ENCODE results near the gene RAD51B.

The RAD51B gene

DNA sequence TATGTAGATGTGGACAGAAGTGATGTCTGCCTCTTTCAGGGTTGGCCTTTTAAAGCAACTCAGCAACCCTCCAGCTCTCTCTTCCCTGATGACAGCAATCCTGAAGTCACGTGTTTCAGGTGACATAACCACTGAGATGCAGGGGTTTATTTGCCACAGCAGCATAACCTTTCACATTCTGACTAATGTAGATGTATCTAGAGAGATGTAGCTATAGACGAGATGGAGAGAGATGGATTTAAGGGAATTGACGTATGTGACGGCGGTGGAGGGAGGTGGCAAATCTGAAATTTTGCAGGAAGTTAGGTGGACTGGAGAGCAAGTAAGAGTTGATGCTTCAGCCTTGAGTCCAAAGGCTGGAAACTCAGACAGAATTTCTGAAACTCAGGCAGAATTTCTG is 847.3 kb downstream of the RAD51B start:
- ATAC-seq (ENCODE audit: low read depth) (no peak), DNase-seq (ENCODE audit: low spot score in 2 of 2) (no peak)
- no peaks in the 10 kb centered on the region for H3K27me3 Mint-ChIP-seq
- no peak overlapping the region for H3K4me3 Mint-ChIP-seq
- peaks cover 7% of the 10 kb centered on the region for H3K36me3 Mint-ChIP-seq
- no peaks in the 10 kb centered on the region for H3K9me3 Mint-ChIP-seq
- H3K27ac Mint-ChIP-seq: no peak overlapping the region
- H3K4me1 Mint-ChIP-seq: peaks cover 35% of the 10 kb centered on the region

GRCh38 chr14:68667313-68667791 is 847.8 kb downstream of the RAD51B start:
- H3K9me3 Mint-ChIP-seq: no peaks in the 10 kb centered on the region
- no peak overlapping the region for H3K27ac Mint-ChIP-seq
- H3K27me3 Mint-ChIP-seq: no peaks in the 10 kb centered on the region
- peaks cover 36% of the 10 kb centered on the region for H3K4me1 Mint-ChIP-seq
- peaks cover 7% of the 10 kb centered on the region for H3K36me3 Mint-ChIP-seq
- no peak overlapping the region for H3K4me3 Mint-ChIP-seq
- ATAC-seq (ENCODE audit: low read depth): no peak
- DNase-seq (ENCODE audit: low spot score in 2 of 2): no peak

DNA sequence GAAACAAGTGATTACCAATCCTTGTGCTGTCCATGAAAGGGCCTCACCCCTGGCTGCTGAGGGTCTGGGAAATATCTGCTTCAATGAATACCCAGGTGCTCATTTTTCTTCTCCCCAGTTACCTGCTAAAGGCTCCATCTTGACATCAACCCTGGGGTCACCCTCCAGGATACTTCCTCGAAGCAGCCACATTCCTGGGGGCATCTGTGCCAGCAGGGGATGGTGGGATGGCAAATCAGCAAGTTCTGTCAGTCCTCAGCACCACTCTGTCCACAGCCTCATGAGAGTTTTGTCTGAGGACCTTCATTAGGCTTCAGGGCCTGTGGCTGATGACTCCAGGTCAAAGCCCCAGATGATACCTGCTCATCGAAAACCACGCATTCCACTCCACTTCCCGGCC is 848.4 kb downstream of the RAD51B start:
- ATAC-seq (ENCODE audit: low read depth) (no peak), DNase-seq (ENCODE audit: low spot score in 2 of 2) (no peak)
- no peak overlapping the region for H3K4me3 Mint-ChIP-seq
- H3K9me3 Mint-ChIP-seq: no peaks in the 10 kb centered on the region
- peaks cover 7% of the 10 kb centered on the region for H3K36me3 Mint-ChIP-seq
- H3K4me1 Mint-ChIP-seq: peaks cover 40% of the 10 kb centered on the region
- no peaks in the 10 kb centered on the region for H3K27me3 Mint-ChIP-seq
- peak overlapping the region; percentile 49 for H3K27ac Mint-ChIP-seq

DNA sequence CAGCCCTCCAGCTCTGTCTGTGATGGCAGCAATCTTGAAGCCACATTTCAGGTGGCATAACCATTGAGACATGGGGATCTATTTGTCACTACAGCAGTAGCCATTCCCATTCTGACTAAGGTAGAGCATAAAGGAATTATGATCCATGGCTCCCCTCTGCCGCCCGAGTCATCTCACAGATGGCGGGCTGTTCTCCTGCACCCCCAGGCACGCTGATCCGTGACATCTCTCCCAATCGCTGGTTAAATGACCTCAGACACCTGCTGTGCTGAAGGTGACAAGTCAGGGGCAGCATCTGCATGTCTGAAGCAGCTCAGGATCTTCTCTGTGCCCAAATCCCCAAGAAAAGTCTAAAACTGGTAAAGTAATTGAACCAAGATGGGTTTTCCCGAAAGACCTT is 849.0 kb downstream of the RAD51B start:
- ATAC-seq (ENCODE audit: low read depth) (no peak), DNase-seq (ENCODE audit: low spot score in 2 of 2) (no peak)
- peaks cover 36% of the 10 kb centered on the region for H3K4me1 Mint-ChIP-seq
- no peak overlapping the region for H3K4me3 Mint-ChIP-seq
- H3K27ac Mint-ChIP-seq: peak overlapping the region; percentile 49
- peaks cover 7% of the 10 kb centered on the region for H3K36me3 Mint-ChIP-seq
- H3K9me3 Mint-ChIP-seq: no peaks in the 10 kb centered on the region
- H3K27me3 Mint-ChIP-seq: no peaks in the 10 kb centered on the region

DNA sequence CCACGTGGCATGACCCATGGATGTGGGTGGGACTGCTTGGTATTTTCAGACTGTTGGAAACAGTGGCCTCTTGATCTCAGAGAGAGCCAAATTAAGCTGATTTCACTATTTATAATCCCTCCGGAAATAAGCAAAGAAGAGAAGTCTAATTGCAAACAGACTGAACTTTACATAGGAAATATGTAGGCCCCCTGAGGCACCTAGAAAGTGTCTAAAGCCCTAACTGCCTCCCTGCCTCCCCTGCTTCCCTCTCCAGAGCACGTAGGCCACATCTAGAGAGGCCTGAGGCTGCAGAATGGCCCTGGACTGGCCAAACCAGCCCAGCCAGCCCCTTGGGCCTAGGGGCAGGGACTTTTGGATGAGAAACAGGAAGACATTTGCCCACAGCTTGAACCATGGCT is 849.5 kb downstream of the RAD51B start:
- Mint-ChIP-seq H3K27ac (no peak overlapping the region), H3K4me1 (peaks cover 32% of the 10 kb centered on the region), H3K4me3 (no peak overlapping the region), H3K9me3 (no peaks in the 10 kb centered on the region), H3K27me3 (no peaks in the 10 kb centered on the region), H3K36me3 (peaks cover 7% of the 10 kb centered on the region)
- no peak for ATAC-seq (ENCODE audit: low read depth)
- DNase-seq (ENCODE audit: low spot score in 2 of 2): no peak

DNA sequence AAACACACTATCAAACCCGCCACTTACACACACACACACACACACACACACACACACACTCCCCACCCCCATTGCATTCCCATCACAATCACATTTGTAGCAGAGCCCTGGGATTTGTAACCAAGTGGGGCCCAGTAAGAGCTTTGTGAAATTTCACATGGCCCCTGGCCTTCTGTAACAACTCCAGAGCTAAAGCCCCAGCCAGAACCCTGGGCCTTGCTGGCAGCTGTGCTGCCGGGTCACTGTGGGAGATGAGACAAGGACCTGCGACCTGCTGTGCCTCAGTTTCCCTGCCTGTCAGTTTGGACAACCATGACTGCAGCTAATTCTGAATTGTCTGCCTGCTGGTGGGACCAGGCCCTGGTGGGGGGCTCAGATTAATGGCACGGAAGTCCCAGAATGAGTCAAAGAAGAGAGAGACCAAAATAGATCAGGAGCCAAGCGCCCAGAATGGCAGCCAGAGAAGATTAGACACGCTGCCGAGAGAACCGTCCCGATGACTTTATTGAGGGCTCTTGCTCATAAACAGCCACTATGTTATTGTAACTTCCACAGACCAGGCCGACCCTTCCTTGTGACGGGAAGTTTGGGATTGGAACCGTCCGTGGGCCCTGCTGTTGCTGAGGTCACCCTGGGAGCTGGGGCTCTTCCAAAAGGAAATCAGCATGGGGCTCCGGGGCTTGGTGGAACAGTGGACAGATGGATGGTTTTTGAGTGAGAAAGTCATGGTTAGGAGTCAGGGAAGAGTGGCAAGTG is 850.2 kb downstream of the RAD51B start:
- H3K4me3 Mint-ChIP-seq: no peak overlapping the region
- DNase-seq (ENCODE audit: low spot score in 2 of 2): no peak
- peaks cover 7% of the 10 kb centered on the region for H3K36me3 Mint-ChIP-seq
- no peaks in the 10 kb centered on the region for H3K9me3 Mint-ChIP-seq
- no peak for ATAC-seq (ENCODE audit: low read depth)
- no peaks in the 10 kb centered on the region for H3K27me3 Mint-ChIP-seq
- no peak overlapping the region for H3K27ac Mint-ChIP-seq
- H3K4me1 Mint-ChIP-seq: peaks cover 29% of the 10 kb centered on the region

DNA sequence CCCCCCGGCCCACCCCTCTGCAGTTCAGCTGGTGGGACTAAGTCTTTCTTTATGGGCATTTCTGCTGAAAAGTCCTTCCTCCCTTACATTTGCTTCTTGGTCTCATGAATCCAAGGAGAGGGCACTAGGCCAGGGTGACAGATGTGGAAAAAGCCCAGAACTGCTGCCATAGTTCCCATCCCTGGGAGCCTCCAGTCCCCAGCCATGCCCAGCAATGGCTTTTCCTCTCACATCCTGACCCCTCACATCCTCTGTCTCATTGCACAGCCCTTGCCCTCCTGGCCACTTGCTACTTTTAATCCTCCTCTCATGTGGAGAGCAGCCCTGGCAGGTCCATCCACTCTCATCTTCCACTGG is 850.8 kb downstream of the RAD51B start:
- Mint-ChIP-seq H3K36me3 (peaks cover 7% of the 10 kb centered on the region), H3K27me3 (no peaks in the 10 kb centered on the region), H3K4me3 (no peak overlapping the region), H3K9me3 (no peaks in the 10 kb centered on the region), H3K27ac (peak overlapping the region; percentile 25), H3K4me1 (peaks cover 30% of the 10 kb centered on the region)
- no peak for DNase-seq (ENCODE audit: low spot score in 2 of 2)
- ATAC-seq (ENCODE audit: low read depth): no peak

DNA sequence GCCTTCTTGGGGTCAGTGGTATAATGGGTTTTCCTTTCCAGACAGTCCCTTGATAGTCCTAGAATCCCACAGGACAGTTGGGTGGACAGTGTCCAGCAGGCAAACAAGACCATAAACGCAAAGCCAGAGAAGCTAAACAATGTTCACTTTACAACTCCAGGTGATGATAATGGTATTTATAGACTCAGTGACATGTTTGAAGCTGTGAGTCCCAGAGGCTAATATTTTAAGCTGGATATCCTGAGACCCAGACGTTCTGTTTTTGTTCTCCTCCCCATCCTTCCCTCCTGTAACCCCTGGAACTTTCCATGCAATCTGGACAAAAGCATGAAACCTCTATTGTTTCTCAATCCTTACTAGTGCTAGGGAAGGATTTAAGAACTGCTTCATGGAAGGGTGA is 852.3 kb downstream of the RAD51B start:
- Mint-ChIP-seq H3K27me3 (no peaks in the 10 kb centered on the region), H3K9me3 (no peaks in the 10 kb centered on the region), H3K36me3 (peaks cover 4% of the 10 kb centered on the region), H3K4me1 (peaks cover 33% of the 10 kb centered on the region), H3K4me3 (no peak overlapping the region), H3K27ac (peak overlapping the region; percentile 45)
- no peak for DNase-seq (ENCODE audit: low spot score in 2 of 2)
- ATAC-seq (ENCODE audit: low read depth): no peak

DNA sequence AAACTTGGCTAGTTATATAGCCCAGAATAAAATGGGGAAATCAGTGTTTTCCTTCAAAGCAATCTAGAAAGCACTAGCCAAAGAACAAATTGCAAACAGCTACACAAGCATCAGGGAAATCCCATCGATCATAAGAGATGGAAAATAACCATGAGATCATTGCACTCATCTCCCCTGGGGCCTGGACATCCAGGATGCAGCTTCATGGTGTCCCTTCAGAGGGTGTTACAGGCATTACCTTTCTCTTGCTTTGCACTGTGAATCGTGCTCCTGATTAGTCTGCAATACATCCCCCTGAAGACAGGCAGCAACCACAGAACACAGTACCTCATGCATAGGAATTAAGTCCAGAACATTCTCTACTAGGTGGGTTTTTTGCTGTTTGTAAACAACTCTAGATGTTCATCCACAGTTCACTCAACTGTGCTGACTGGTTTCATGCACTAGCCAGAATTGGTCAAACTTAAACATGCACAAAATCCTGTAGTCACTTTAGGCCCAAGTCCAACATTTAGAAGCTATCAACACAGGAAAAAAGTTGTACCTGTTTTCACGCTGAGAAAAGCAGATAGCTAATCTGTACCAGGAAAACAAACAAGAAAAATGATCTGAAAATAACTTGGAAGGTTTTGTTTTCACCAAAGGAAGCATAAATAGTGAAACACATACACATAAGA is 853.2 kb downstream of the RAD51B start:
- peaks cover 33% of the 10 kb centered on the region for H3K4me1 Mint-ChIP-seq
- no peak for DNase-seq (ENCODE audit: low spot score in 2 of 2)
- peak overlapping the region; percentile 45 for H3K27ac Mint-ChIP-seq
- peaks cover 3% of the 10 kb centered on the region for H3K36me3 Mint-ChIP-seq
- no peak overlapping the region for H3K4me3 Mint-ChIP-seq
- H3K9me3 Mint-ChIP-seq: no peaks in the 10 kb centered on the region
- ATAC-seq (ENCODE audit: low read depth): no peak
- no peaks in the 10 kb centered on the region for H3K27me3 Mint-ChIP-seq

GRCh38 chr14:68673464-68673863 is 853.9 kb downstream of the RAD51B start:
- Mint-ChIP-seq H3K27me3 (no peaks in the 10 kb centered on the region), H3K4me1 (peaks cover 33% of the 10 kb centered on the region), H3K27ac (no peak overlapping the region), H3K4me3 (no peak overlapping the region), H3K36me3 (peaks cover 8% of the 10 kb centered on the region), H3K9me3 (no peaks in the 10 kb centered on the region)
- DNase-seq (ENCODE audit: low spot score in 2 of 2) (no peak), ATAC-seq (ENCODE audit: low read depth) (no peak)

- no peaks in the 10 kb centered on the region for H3K9me3 Mint-ChIP-seq
- no peak overlapping the region for H3K4me3 Mint-ChIP-seq
- H3K4me1 Mint-ChIP-seq: peaks cover 33% of the 10 kb centered on the region
- peaks cover 13% of the 10 kb centered on the region for H3K36me3 Mint-ChIP-seq
- ATAC-seq (ENCODE audit: low read depth): no peak
- H3K27ac Mint-ChIP-seq: peak overlapping the region; percentile 87
- no peaks in the 10 kb centered on the region for H3K27me3 Mint-ChIP-seq
- no peak for DNase-seq (ENCODE audit: low spot score in 2 of 2)
Observed at GRCh38 chr14:68674538-68675232, 855.1 kb downstream of the RAD51B start.

DNA sequence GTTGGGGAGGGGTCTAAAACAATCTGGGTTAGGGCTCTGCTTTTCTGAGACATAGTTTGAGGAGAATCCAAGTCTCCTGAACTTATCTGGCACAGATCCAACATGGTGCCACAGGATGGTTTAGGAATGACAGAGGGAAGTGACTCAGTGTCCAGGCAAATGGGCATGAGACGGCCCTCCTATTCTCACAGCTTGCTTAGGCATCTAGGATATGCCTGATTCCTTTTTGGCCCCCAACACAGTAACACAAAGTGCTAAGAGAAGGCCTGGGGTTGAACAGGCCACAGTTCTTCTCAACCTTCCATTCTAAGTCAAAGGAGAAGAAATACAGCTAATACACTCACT is 855.6 kb downstream of the RAD51B start:
- H3K27me3 Mint-ChIP-seq: no peaks in the 10 kb centered on the region
- H3K4me3 Mint-ChIP-seq: no peak overlapping the region
- peaks cover 33% of the 10 kb centered on the region for H3K4me1 Mint-ChIP-seq
- DNase-seq (ENCODE audit: low spot score in 2 of 2) (no peak), ATAC-seq (ENCODE audit: low read depth) (no peak)
- H3K27ac Mint-ChIP-seq: peak overlapping the region; percentile 87
- H3K36me3 Mint-ChIP-seq: peaks cover 16% of the 10 kb centered on the region
- no peaks in the 10 kb centered on the region for H3K9me3 Mint-ChIP-seq

GRCh38 chr14:68676511-68676943 is 856.9 kb downstream of the RAD51B start:
- H3K36me3 Mint-ChIP-seq: peaks cover 19% of the 10 kb centered on the region
- no peak overlapping the region for H3K4me3 Mint-ChIP-seq
- H3K27me3 Mint-ChIP-seq: no peaks in the 10 kb centered on the region
- no peak for DNase-seq (ENCODE audit: low spot score in 2 of 2)
- H3K9me3 Mint-ChIP-seq: no peaks in the 10 kb centered on the region
- ATAC-seq (ENCODE audit: low read depth): no peak
- H3K4me1 Mint-ChIP-seq: peaks cover 36% of the 10 kb centered on the region
- H3K27ac Mint-ChIP-seq: no peak overlapping the region

- DNase-seq (ENCODE audit: low spot score in 2 of 2) (no peak), ATAC-seq (ENCODE audit: low read depth) (no peak)
- H3K27me3 Mint-ChIP-seq: no peaks in the 10 kb centered on the region
- no peak overlapping the region for H3K4me3 Mint-ChIP-seq
- H3K36me3 Mint-ChIP-seq: peaks cover 21% of the 10 kb centered on the region
- H3K4me1 Mint-ChIP-seq: peaks cover 38% of the 10 kb centered on the region
- H3K27ac Mint-ChIP-seq: peak overlapping the region; percentile 43
- no peaks in the 10 kb centered on the region for H3K9me3 Mint-ChIP-seq
Observed at GRCh38 chr14:68677476-68677875, 857.9 kb downstream of the RAD51B start.

Measured in memory B cell (primary cell).